ENCODE measurements around the gene WDR72.

DNA sequence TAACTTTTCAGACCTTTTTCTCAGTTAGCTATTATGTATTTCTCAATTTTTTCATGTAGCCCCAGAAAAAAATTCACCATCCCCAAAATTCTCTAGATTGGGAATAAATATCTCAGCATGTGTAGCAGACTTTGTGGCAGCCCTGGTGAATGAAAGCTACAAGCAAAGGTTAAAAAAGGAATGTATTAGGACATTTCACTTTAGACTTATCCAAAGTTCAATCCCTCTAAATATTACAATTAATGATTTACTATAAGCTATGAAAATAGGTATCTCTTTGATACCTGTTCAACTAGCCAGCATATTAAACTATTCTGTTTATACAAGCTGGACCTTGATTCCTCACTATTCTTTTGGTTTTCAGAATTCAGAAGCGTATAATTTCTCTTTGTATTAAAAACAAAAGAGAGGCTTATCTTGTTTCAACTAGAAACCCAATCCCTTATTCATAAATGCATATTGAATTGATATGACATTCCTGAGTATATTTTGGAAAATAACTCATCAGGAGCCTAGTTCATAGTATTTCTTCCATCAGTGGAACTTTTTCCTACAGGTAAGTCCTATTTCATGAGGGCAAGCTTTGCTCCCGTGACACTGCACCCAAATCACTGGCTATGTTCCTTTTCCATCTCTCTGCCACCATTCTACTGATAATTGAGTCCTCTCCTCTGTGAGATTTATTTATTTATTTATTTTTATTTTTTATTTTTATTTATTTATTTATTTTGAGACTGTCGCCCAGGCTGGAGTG lies 38.0 kb downstream of the WDR72 start:
- TF ChIP-seq, protein P1, sequence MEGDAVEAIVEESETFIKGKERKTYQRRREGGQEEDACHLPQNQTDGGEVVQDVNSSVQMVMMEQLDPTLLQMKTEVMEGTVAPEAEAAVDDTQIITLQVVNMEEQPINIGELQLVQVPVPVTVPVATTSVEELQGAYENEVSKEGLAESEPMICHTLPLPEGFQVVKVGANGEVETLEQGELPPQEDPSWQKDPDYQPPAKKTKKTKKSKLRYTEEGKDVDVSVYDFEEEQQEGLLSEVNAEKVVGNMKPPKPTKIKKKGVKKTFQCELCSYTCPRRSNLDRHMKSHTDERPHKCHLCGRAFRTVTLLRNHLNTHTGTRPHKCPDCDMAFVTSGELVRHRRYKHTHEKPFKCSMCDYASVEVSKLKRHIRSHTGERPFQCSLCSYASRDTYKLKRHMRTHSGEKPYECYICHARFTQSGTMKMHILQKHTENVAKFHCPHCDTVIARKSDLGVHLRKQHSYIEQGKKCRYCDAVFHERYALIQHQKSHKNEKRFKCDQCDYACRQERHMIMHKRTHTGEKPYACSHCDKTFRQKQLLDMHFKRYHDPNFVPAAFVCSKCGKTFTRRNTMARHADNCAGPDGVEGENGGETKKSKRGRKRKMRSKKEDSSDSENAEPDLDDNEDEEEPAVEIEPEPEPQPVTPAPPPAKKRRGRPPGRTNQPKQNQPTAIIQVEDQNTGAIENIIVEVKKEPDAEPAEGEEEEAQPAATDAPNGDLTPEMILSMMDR (IDR thresholded peaks at IDR 0.05; ENCODE audit: low read depth, low read length, missing input control): no peak
- TF ChIP-seq YY1 (IDR thresholded peaks at IDR 0.05) (peak; percentile 62), TAF1 (conservative IDR thresholded peaks at IDR 0.05) (peak; percentile 70), RAD21 (IDR thresholded peaks at IDR 0.05) (peak; percentile 23 to 47), FOXA1 (IDR thresholded peaks at IDR 0.05) (no peak), GABPA (IDR thresholded peaks at IDR 0.05 in 1 of 2, conservative IDR thresholded peaks at IDR 0.05 in 1 of 2) (no peak), SP1 (IDR thresholded peaks at IDR 0.05) (peak; percentile 97), HNF4G (IDR thresholded peaks at IDR 0.05) (peak; percentile 94), RXRA (IDR thresholded peaks at IDR 0.05) (peak; percentile 73 to 74)
- TF ChIP-seq, protein P2, sequence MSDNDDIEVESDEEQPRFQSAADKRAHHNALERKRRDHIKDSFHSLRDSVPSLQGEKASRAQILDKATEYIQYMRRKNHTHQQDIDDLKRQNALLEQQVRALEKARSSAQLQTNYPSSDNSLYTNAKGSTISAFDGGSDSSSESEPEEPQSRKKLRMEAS (IDR thresholded peaks at IDR 0.05): peak; percentile 18
- TF ChIP-seq, protein P3, sequence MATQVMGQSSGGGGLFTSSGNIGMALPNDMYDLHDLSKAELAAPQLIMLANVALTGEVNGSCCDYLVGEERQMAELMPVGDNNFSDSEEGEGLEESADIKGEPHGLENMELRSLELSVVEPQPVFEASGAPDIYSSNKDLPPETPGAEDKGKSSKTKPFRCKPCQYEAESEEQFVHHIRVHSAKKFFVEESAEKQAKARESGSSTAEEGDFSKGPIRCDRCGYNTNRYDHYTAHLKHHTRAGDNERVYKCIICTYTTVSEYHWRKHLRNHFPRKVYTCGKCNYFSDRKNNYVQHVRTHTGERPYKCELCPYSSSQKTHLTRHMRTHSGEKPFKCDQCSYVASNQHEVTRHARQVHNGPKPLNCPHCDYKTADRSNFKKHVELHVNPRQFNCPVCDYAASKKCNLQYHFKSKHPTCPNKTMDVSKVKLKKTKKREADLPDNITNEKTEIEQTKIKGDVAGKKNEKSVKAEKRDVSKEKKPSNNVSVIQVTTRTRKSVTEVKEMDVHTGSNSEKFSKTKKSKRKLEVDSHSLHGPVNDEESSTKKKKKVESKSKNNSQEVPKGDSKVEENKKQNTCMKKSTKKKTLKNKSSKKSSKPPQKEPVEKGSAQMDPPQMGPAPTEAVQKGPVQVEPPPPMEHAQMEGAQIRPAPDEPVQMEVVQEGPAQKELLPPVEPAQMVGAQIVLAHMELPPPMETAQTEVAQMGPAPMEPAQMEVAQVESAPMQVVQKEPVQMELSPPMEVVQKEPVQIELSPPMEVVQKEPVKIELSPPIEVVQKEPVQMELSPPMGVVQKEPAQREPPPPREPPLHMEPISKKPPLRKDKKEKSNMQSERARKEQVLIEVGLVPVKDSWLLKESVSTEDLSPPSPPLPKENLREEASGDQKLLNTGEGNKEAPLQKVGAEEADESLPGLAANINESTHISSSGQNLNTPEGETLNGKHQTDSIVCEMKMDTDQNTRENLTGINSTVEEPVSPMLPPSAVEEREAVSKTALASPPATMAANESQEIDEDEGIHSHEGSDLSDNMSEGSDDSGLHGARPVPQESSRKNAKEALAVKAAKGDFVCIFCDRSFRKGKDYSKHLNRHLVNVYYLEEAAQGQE (IDR thresholded peaks at IDR 0.05): peak; percentile 71
- TF ChIP-seq, protein P4, sequence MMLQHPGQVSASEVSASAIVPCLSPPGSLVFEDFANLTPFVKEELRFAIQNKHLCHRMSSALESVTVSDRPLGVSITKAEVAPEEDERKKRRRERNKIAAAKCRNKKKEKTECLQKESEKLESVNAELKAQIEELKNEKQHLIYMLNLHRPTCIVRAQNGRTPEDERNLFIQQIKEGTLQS (IDR thresholded peaks at IDR 0.05): no peak

Data from liver (tissue), 3 donors.